H9 (cell line): Measurements from ENCODE around the gene ATP13A2. TPM values are rescaled to one million over a fixed set of nuclear protein-coding genes. Genes with fewer than 3 reads are reported as not detected.

ENCODE experiments used
- DNase-seq: peaks from one replicate; pipeline ENCODE4 v3.0.0-alpha.2; 2017
- H2AFZ ChIP-seq: one replicate; pipeline ENCODE4 v1.6.1; 2013; ENCODE audit warnings: mild to moderate bottlenecking, low read length, control low read depth, moderate library complexity
- H2AK5ac ChIP-seq: 2 replicates; pipeline ENCODE4 v1.6.1; 2013; ENCODE audit warnings: low read length, control low read depth, mixed read lengths; ENCODE audit not compliant: insufficient read length
- H2BK120ac ChIP-seq: one replicate; pipeline ENCODE4 v1.6.1; 2013; ENCODE audit warnings: low read depth, mild to moderate bottlenecking, low read length, control low read depth, inconsistent platforms; ENCODE audit not compliant: poor library complexity, severe bottlenecking
- H2BK12ac ChIP-seq: 2 replicates; pipeline ENCODE4 v1.6.1; 2013; ENCODE audit warnings: low read length, control low read depth, mixed read lengths, low read depth; ENCODE audit not compliant: insufficient read length
- H2BK15ac ChIP-seq: 2 replicates; pipeline ENCODE4 v1.6.1; 2013; ENCODE audit warnings: low read depth, low read length, control low read depth
- H2BK20ac ChIP-seq: one replicate; pipeline ENCODE4 v1.6.1; 2013; ENCODE audit warnings: low read depth, mild to moderate bottlenecking, low read length, control low read depth, inconsistent platforms; ENCODE audit not compliant: poor library complexity, severe bottlenecking
- H2BK5ac ChIP-seq: 2 replicates; pipeline ENCODE4 v1.6.1; 2013; ENCODE audit warnings: low read length, control low read depth, mixed read lengths; ENCODE audit not compliant: insufficient read length
- H3K14ac ChIP-seq: 2 replicates; pipeline ENCODE4 v1.6.1; 2013; ENCODE audit warnings: low read length, control low read depth; ENCODE audit not compliant: insufficient read depth
- H3K18ac ChIP-seq: 2 replicates; pipeline ENCODE4 v1.6.1; 2013; ENCODE audit warnings: low read depth, mild to moderate bottlenecking, mixed read lengths, low read length, control low read depth; ENCODE audit not compliant: insufficient read length
- H3K23ac ChIP-seq: 2 replicates; pipeline ENCODE4 v1.6.1; 2013; ENCODE audit warnings: low read length, control low read depth, mixed read lengths, low read depth; ENCODE audit not compliant: insufficient read length
- H3K23me2 ChIP-seq: 2 replicates; pipeline ENCODE4 v1.6.1; 2013; ENCODE audit warnings: low read depth, mild to moderate bottlenecking, mixed read lengths, low read length, control low read depth; ENCODE audit not compliant: insufficient read length, poor library complexity, severe bottlenecking
- H3K27ac ChIP-seq: 2 replicates; pipeline ENCODE4 v1.5.1; 2013; ENCODE audit warnings: low read length, control low read depth, mixed read lengths, low read depth; ENCODE audit not compliant: insufficient read length
- H3K27me3 ChIP-seq: 2 replicates; pipeline ENCODE4 v1.6.1; 2013; ENCODE audit warnings: low read length, control low read depth, inconsistent platforms; ENCODE audit not compliant: insufficient read depth
- H3K4ac ChIP-seq: 2 replicates; pipeline ENCODE4 v1.6.1; 2013; ENCODE audit warnings: low read depth, mild to moderate bottlenecking, control low read depth, inconsistent platforms, low read length, moderate library complexity
- H3K4me1 ChIP-seq: 2 replicates; pipeline ENCODE4 v1.6.1; 2013; ENCODE audit warnings: low read length, control low read depth, inconsistent platforms; ENCODE audit not compliant: insufficient read depth
- H3K4me2 ChIP-seq: 2 replicates; pipeline ENCODE4 v1.6.1; 2013; ENCODE audit warnings: low read length, control low read depth, mixed read lengths; ENCODE audit not compliant: insufficient read length, insufficient read depth
- H3K56ac ChIP-seq: 2 replicates; pipeline ENCODE4 v1.6.1; 2013; ENCODE audit warnings: low read depth, mild to moderate bottlenecking, mixed read lengths, low read length, control low read depth; ENCODE audit not compliant: insufficient read length
- H3K79me1 ChIP-seq: 2 replicates; pipeline ENCODE4 v1.6.1; 2013; ENCODE audit warnings: low read depth, mild to moderate bottlenecking, moderate library complexity, low read length, control low read depth, inconsistent platforms; ENCODE audit not compliant: insufficient read depth, poor library complexity, severe bottlenecking
- H3K79me2 ChIP-seq: 2 replicates; pipeline ENCODE4 v1.6.1; 2013; ENCODE audit warnings: low read length, control low read depth, inconsistent platforms; ENCODE audit not compliant: insufficient read depth
- H3K9ac ChIP-seq: 2 replicates; pipeline ENCODE4 v1.6.1; 2013; ENCODE audit warnings: low read length, control low read depth, mixed read lengths; ENCODE audit not compliant: insufficient read length; ENCODE audit errors: extremely low read depth
- H3K9me3 ChIP-seq: one replicate; pipeline ENCODE4 v1.6.1; 2013; ENCODE audit warnings: low read depth, low read length, inconsistent platforms; ENCODE audit not compliant: control insufficient read depth
- H3T11ph ChIP-seq: one replicate; pipeline ENCODE4 v1.6.1; 2013; ENCODE audit warnings: mild to moderate bottlenecking, low read length, control low read depth, inconsistent platforms
- H4K20me1 ChIP-seq: one replicate; pipeline ENCODE4 v1.6.1; 2013; ENCODE audit not compliant: control insufficient read depth, insufficient read length, insufficient read depth
- H4K5ac ChIP-seq: 2 replicates; pipeline ENCODE4 v1.6.1; 2013; ENCODE audit warnings: low read depth, mild to moderate bottlenecking, mixed read lengths, low read length, control low read depth; ENCODE audit not compliant: insufficient read length
- H4K8ac ChIP-seq: replicated peaks from 2 replicates; pipeline ENCODE4 v1.6.1; 2013; ENCODE audit warnings: low read length, control low read depth, mixed read lengths, low read depth; ENCODE audit not compliant: insufficient read length
- H4K91ac ChIP-seq: 2 replicates; pipeline ENCODE4 v1.6.1; 2013; ENCODE audit warnings: low read depth, mild to moderate bottlenecking, moderate library complexity, mixed read lengths, low read length, control low read depth; ENCODE audit not compliant: insufficient read length
- H3K27ac Mint-ChIP-seq, 3 experiments: 2 replicates in 2 of 3; 3 replicates in 1 of 3; pipeline ENCODE4 v1.8.0; 2020 to 2021; ENCODE audit warnings: mixed read lengths in 3 of 3, mild to moderate bottlenecking in 1 of 3, moderate library complexity in 1 of 3
- H3K27me3 Mint-ChIP-seq: 2 replicates; pipeline ENCODE4 v1.8.0; 2021; ENCODE audit warnings: low read depth, mild to moderate bottlenecking, moderate library complexity, mixed read lengths
- H3K36me3 Mint-ChIP-seq, 3 experiments: 2 replicates in 2 of 3; 3 replicates in 1 of 3; pipeline ENCODE4 v1.8.0; 2020 to 2021; ENCODE audit warnings: low read depth in 3 of 3, mixed read lengths in 3 of 3; ENCODE audit not compliant: insufficient read depth in 1 of 3
- H3K4me1 Mint-ChIP-seq, 2 experiments: 2 replicates each; pipeline ENCODE4 v1.8.0; 2020; ENCODE audit warnings: mixed read lengths in 2 of 2
- H3K4me3 Mint-ChIP-seq, 2 experiments: 2 replicates in 1 of 2; 3 replicates in 1 of 2; pipeline ENCODE4 v1.8.0; 2020 to 2021; ENCODE audit warnings: mild to moderate bottlenecking in 2 of 2, mixed read lengths in 2 of 2, moderate library complexity in 1 of 2
- H3K9me3 Mint-ChIP-seq, 2 experiments: 2 replicates in 1 of 2; 3 replicates in 1 of 2; pipeline ENCODE4 v1.8.0; 2020; ENCODE audit warnings: mild to moderate bottlenecking in 2 of 2, mixed read lengths in 2 of 2, moderate library complexity in 1 of 2
- CTCF ChIP-seq: fragments of 200-600 bp; sonication (generic); conservative IDR thresholded peaks from 3 replicates; pipeline ENCODE4 v1.8.0; 2021; ENCODE audit warnings: antibody characterized with exemption, mild to moderate bottlenecking
- WGBS: extraction: QIAGEN DNeasy Blood & Tissue Kit; methylation state at CpG from one replicate; pipeline ENCODE4 v1.1.7; 2013; ENCODE audit warnings: missing lambda C conversion rate, low lambda C conversion rate, mixed read lengths; ENCODE audit not compliant: insufficient read length; ENCODE audit errors: extremely low coverage; 5-methylcytosine and 5-hydroxymethylcytosine counted together
- total RNA-seq: library from RNA; stranded (reverse); gene quantifications from 2 replicates; pipeline ENCODE4 v1.2.1, GENCODE V29; 2021

ATP13A2 gene
- total RNA-seq, 1 experiment from 2014 or later, result 53.6 TPM

- Histone ChIP-seq H3K27ac (no peak overlapping the region), H2BK12ac (no peak overlapping the region), H3K23ac (no peak overlapping the region), H3K56ac (no peak overlapping the region), H3K9me3 (no peaks in the 10 kb centered on the region), H2BK5ac (no peak overlapping the region), H2AK5ac (no peak overlapping the region), H3K27me3 (no peaks in the 10 kb centered on the region), H2BK15ac (no peak overlapping the region), H4K91ac (no peak overlapping the region), H2AFZ (no peak overlapping the region), H2BK120ac (no peak overlapping the region), H3K23me2 (no peaks in the 10 kb centered on the region), H3T11ph (no peak overlapping the region), H3K4me1 (no peaks in the 10 kb centered on the region), H2BK20ac (no peak overlapping the region), H3K4ac (no peak overlapping the region), H3K79me1 (no peaks in the 10 kb centered on the region), H4K8ac (no peak overlapping the region), H3K79me2 (no peaks in the 10 kb centered on the region), H4K20me1 (no peaks in the 10 kb centered on the region), H3K9ac (no peak overlapping the region), H3K4me2 (no peak overlapping the region), H3K14ac (no peak overlapping the region), H3K18ac (no peak overlapping the region), H4K5ac (no peak overlapping the region)
- Mint-ChIP-seq H3K27ac (no peak overlapping the region), H3K4me3 (no peak overlapping the region), H3K36me3 (peaks cover 2 to 20% (median 19%) of the 10 kb centered on the region in 3 experiments; a peak in 6 of 7 replicates), H3K4me1 (peaks cover 3 to 5% of the 10 kb centered on the region in 2 experiments), H3K27me3 (no peaks in the 10 kb centered on the region), H3K9me3 (no peaks in the 10 kb centered on the region)
- WGBS, result no CpG with 5 or more reads among the region's 8 CpGs
- no peak for TF ChIP-seq CTCF
- DNase-seq, result no peak
These were observed 54.0 kb downstream of the ATP13A2 start for GRCh38 chr1:16957731-16958130.
